ENCODE data around the gene NKAIN2. TPM values are rescaled to one million over a fixed set of nuclear protein-coding genes. Genes with fewer than 3 reads are reported as not detected.

Gene NKAIN2
- total RNA-seq, 1 experiment from 2014 or later, result 2.2 TPM

DNA sequence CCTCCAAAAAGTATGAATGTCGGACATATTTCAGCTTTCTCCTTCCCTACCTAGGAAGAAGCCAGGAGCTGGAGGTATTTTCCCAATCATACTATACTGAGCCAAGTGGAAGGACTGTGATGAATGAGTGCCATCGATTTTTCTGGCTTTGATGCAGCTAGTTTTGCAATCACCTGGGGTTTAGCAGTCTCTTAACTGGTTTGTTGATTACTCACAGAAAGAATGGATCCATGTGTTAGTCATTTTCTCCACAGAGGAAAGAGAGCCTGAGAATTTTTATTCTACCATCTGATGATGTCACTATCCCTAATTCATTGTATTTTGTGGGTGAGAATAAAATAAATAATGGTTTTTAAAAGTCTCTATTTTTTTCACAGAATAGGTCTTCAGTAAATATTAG lies 875.7 kb downstream of the NKAIN2 start:
- Histone ChIP-seq H3K4me1 (ENCODE audit: insufficient read depth, low read length, poor library complexity, severe bottlenecking) (no peaks in the 10 kb centered on the region), H3K27ac (ENCODE audit: low read depth, low read length, poor library complexity, severe bottlenecking) (no peak overlapping the region), H3K4me3 (ENCODE audit: low read depth, low read length, poor library complexity, severe bottlenecking) (no peak overlapping the region), H3K27me3 (replicated peaks; ENCODE audit: insufficient read depth, low read depth, low read length, poor library complexity) (no peaks in the 10 kb centered on the region), H3K36me3 (ENCODE audit: insufficient read depth, low read length, poor library complexity, severe bottlenecking) (no peaks in the 10 kb centered on the region), H3K9me3 (ENCODE audit: low read depth, low read length, poor library complexity, severe bottlenecking) (peaks cover 21% of the 10 kb centered on the region)
- BruUV-seq (replicated peaks), result no TSS peak
- no peak for TF ChIP-seq EZH2 (IDR thresholded peaks at IDR 0.05; ENCODE audit: borderline replicate concordance, low read depth, low read length, poor library complexity, severe bottlenecking)
- TF ChIP-seq, protein P1, sequence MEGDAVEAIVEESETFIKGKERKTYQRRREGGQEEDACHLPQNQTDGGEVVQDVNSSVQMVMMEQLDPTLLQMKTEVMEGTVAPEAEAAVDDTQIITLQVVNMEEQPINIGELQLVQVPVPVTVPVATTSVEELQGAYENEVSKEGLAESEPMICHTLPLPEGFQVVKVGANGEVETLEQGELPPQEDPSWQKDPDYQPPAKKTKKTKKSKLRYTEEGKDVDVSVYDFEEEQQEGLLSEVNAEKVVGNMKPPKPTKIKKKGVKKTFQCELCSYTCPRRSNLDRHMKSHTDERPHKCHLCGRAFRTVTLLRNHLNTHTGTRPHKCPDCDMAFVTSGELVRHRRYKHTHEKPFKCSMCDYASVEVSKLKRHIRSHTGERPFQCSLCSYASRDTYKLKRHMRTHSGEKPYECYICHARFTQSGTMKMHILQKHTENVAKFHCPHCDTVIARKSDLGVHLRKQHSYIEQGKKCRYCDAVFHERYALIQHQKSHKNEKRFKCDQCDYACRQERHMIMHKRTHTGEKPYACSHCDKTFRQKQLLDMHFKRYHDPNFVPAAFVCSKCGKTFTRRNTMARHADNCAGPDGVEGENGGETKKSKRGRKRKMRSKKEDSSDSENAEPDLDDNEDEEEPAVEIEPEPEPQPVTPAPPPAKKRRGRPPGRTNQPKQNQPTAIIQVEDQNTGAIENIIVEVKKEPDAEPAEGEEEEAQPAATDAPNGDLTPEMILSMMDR (conservative IDR thresholded peaks at IDR 0.05; ENCODE audit: low read depth, low read length), result no peak
- intact Hi-C loops (cut with micrococcal nuclease; ENCODE audit: unreplicated experiment), result no loop called here
- CTCF ChIA-PET, result no interaction called here
- no peak for DNase-seq (ENCODE audit: low spot score)
- POLR2A ChIA-PET (ENCODE audit: low non-redundant PET), result no interaction called here

GRCh38 chr6:124682751-124683150 lies 879.1 kb downstream of the NKAIN2 start:
- CTCF ChIA-PET, result no interaction called here
- TF ChIP-seq, protein P1 (conservative IDR thresholded peaks at IDR 0.05; ENCODE audit: low read depth, low read length), result no peak
- TF ChIP-seq EZH2 (IDR thresholded peaks at IDR 0.05; ENCODE audit: borderline replicate concordance, low read depth, low read length, poor library complexity, severe bottlenecking), result no peak
- no peaks in the 10 kb centered on the region for H3K36me3 ChIP-seq (ENCODE audit: insufficient read depth, low read length, poor library complexity, severe bottlenecking)
- POLR2A ChIA-PET (ENCODE audit: low non-redundant PET), result no interaction called here
- no peak overlapping the region for H3K4me3 ChIP-seq (ENCODE audit: low read depth, low read length, poor library complexity, severe bottlenecking)
- H3K9me3 ChIP-seq (ENCODE audit: low read depth, low read length, poor library complexity, severe bottlenecking), result peaks cover 11% of the 10 kb centered on the region
- no peaks in the 10 kb centered on the region for H3K27me3 ChIP-seq (replicated peaks; ENCODE audit: insufficient read depth, low read depth, low read length, poor library complexity)
- H3K4me1 ChIP-seq (ENCODE audit: insufficient read depth, low read length, poor library complexity, severe bottlenecking), result no peaks in the 10 kb centered on the region
- BruUV-seq (replicated peaks), result no TSS peak
- H3K27ac ChIP-seq (ENCODE audit: low read depth, low read length, poor library complexity, severe bottlenecking), result no peak overlapping the region
- DNase-seq (ENCODE audit: low spot score), result no peak
- intact Hi-C loops (cut with micrococcal nuclease; ENCODE audit: unreplicated experiment), result no loop called here

DNA sequence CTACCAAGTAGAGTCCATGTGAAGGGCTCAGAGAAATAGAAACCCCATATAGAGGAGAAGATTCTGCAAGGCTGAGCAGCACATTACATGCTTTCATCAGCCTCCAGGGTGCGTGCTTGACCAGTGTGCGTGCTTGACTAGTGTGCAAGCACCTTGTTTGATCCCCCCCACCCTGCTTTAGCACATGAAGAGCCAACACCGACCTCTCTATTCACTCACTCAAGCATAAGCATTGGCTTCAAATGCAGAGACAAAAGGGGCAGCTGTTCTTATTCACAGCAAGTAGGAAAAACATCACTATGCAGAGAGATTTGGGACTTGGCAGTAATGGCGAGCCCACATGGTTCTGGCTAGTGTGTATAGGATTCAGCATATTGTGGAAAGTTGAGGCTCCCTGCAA lies 879.8 kb downstream of the NKAIN2 start:
- ChIA-PET CTCF (no interaction called here), POLR2A (ENCODE audit: low non-redundant PET) (no interaction called here)
- H3K27ac ChIP-seq (ENCODE audit: low read depth, low read length, poor library complexity, severe bottlenecking), result no peak overlapping the region
- no TSS peak for BruUV-seq (replicated peaks)
- no peaks in the 10 kb centered on the region for H3K36me3 ChIP-seq (ENCODE audit: insufficient read depth, low read length, poor library complexity, severe bottlenecking)
- H3K4me3 ChIP-seq (ENCODE audit: low read depth, low read length, poor library complexity, severe bottlenecking), result no peak overlapping the region
- H3K4me1 ChIP-seq (ENCODE audit: insufficient read depth, low read length, poor library complexity, severe bottlenecking), result no peaks in the 10 kb centered on the region
- H3K27me3 ChIP-seq (replicated peaks; ENCODE audit: insufficient read depth, low read depth, low read length, poor library complexity), result no peaks in the 10 kb centered on the region
- intact Hi-C loops (cut with micrococcal nuclease; ENCODE audit: unreplicated experiment), result no loop called here
- TF ChIP-seq, protein P1 (conservative IDR thresholded peaks at IDR 0.05; ENCODE audit: low read depth, low read length), result no peak
- TF ChIP-seq EZH2 (IDR thresholded peaks at IDR 0.05; ENCODE audit: borderline replicate concordance, low read depth, low read length, poor library complexity, severe bottlenecking), result no peak
- DNase-seq (ENCODE audit: low spot score), result no peak
- H3K9me3 ChIP-seq (ENCODE audit: low read depth, low read length, poor library complexity, severe bottlenecking), result peaks cover 4% of the 10 kb centered on the region
